HL-60 (cell line): ENCODE data around the gene COL11A2.

ENCODE experiments used
- CTCF ChIP-seq: IDR thresholded peaks from one replicate; pipeline ENCODE4 v1.5.1; 2011; ENCODE audit warnings: low read length, control low read depth, inconsistent platforms; ENCODE audit not compliant: insufficient read depth
- GABPA ChIP-seq: IDR thresholded peaks from 2 replicates; pipeline ENCODE4 v1.6.1; 2012; ENCODE audit warnings: low read depth
- POLR2AphosphoS5 ChIP-seq: IDR thresholded peaks from 2 replicates; pipeline ENCODE4 v1.6.1; 2012; ENCODE audit warnings: low read depth
- REST ChIP-seq: IDR thresholded peaks from 2 replicates; pipeline ENCODE4 v1.6.1; 2012; ENCODE audit warnings: low read depth; ENCODE audit not compliant: insufficient replicate concordance

GRCh38 chr6:33204165-33204414 is 11.8 kb upstream of the COL11A2 start:
- TF ChIP-seq CTCF (no peak), REST (no peak), GABPA (no peak), POLR2AphosphoS5 (no peak)
